22Rv1 (cell line): ENCODE data around the gene ADK.

ENCODE experiments used
- ZFX ChIP-seq: fragments of 450-650 bp; IDR thresholded peaks from 2 replicates; pipeline ENCODE4 v1.6.1; 2017; ENCODE audit warnings: antibody characterized with exemption, borderline replicate concordance
- TF ChIP-seq, protein P1 (sequence below): fragments of 450-650 bp; IDR thresholded peaks from 2 replicates; pipeline ENCODE4 v1.5.1; 2017; ENCODE audit warnings: mild to moderate bottlenecking

DNA sequence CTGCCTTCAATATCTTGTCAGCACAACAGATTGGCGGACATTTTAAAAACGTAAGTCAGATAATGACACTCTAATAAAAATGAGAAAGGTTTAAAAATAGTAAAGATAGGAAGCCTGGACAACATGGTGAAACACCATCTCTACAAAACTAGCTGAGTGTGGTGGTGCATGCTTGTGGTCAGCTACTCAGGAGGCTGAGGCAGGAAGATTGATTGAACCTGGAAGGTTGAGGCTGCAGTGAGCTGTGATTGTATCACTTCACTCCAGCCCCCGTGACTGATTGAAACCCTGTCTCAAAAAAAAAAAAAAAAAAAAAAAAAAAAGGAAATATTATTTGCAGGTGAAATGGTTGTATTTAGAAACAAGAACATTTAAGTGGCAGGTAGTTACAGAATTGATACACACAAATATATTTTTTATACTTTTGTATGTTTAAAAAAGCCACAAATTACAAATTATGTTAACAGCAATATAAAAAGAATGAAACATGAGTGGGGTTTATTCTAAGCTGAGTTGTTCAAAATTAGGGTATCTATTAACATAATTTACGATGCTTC is 141.9 kb downstream of the ADK start:
- TF ChIP-seq, protein P1, sequence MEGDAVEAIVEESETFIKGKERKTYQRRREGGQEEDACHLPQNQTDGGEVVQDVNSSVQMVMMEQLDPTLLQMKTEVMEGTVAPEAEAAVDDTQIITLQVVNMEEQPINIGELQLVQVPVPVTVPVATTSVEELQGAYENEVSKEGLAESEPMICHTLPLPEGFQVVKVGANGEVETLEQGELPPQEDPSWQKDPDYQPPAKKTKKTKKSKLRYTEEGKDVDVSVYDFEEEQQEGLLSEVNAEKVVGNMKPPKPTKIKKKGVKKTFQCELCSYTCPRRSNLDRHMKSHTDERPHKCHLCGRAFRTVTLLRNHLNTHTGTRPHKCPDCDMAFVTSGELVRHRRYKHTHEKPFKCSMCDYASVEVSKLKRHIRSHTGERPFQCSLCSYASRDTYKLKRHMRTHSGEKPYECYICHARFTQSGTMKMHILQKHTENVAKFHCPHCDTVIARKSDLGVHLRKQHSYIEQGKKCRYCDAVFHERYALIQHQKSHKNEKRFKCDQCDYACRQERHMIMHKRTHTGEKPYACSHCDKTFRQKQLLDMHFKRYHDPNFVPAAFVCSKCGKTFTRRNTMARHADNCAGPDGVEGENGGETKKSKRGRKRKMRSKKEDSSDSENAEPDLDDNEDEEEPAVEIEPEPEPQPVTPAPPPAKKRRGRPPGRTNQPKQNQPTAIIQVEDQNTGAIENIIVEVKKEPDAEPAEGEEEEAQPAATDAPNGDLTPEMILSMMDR, result no peak
- TF ChIP-seq ZFX, result no peak
